Ovary (tissue), 3 donors: ENCODE data around the gene UGDH.

Experiments
- CTCF ChIP-seq, 3 donors: fragments of 450-650 bp in 2 of 3; fragments of 200-600 bp in 1 of 3; IDR thresholded peaks; one replicate each; pipeline versions ENCODE4 v1.5.1 to v1.8.0; 2016 to 2022; ENCODE audit warnings: antibody characterized with exemption in 3 of 3, mild to moderate bottlenecking in 1 of 3
- POLR2A ChIP-seq: fragments of 450-650 bp; IDR thresholded peaks from one replicate; pipeline ENCODE4 v1.6.1; 2017; ENCODE audit warnings: antibody characterized with exemption, mild to moderate bottlenecking, moderate library complexity
- donor health status: DM: no; HTN: no; CAD: no.

DNA sequence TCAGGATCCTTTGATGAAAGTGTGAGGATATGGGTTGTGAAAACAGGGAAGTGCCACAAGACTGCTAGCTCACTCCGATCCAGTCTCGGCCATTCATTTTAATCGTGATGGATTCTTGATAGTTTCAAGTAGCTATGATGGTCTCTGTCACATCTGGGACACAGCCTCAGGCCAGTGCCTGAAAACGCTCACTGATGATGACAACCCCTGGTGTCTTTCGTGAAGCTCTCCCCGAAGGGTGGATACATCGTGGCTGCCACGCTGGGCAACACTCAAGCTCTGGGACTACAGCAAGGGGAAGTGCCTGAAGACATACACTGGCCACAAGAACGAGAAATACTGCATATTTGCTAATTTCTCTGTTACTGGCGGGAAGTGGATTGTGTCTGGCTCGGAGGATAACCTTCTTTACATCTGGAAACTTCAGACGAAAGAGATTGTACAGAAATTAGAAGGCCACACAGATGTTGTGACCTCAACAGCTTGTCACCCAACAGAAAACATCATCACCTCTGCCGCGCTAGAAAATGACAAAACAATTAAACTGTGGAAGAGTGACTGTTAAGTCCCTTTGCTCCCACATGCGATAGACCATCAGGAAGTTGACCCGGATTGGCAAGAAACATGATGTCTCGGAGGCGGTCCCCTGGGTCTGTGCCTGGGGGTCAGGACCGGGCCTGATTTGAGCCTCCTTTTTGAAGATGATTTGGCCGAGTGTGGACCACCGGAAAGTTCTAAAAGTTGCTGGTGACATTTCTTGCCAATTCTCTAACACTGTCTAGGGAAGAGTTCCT lies 46.1 kb downstream of the UGDH start:
- TF ChIP-seq CTCF (IDR thresholded peaks at IDR 0.05) (no peak), POLR2A (no peak)
